Fibroblast of the aortic adventitia (primary cell): ENCODE measurements around the gene KCNJ11. TPM values are rescaled to one million over a fixed set of nuclear protein-coding genes. Genes with fewer than 3 reads are reported as not detected.

Experiments
- DNase-seq: peaks from one replicate; pipeline ENCODE4 v3.0.0-alpha.2; 2010; ENCODE audit warnings: low read depth
- H3K4me3 ChIP-seq: 2 replicates; pipeline ENCODE4 v1.5.1; 2011; ENCODE audit warnings: low read depth, mild to moderate bottlenecking, control low read depth, low read length, moderate library complexity
- CTCF ChIP-seq: IDR thresholded peaks from 2 replicates; pipeline ENCODE4 v1.5.1; 2011; ENCODE audit warnings: mild to moderate bottlenecking, low read length, control low read depth, inconsistent platforms; ENCODE audit not compliant: insufficient read depth
- total RNA-seq: library from RNA; depleted of rRNA; stranded (reverse); fragments of >200 nt; gene quantifications from 2 replicates; pipeline ENCODE4 v1.2.3, GENCODE V29; 2012; ENCODE audit warnings: low replicate concordance

KCNJ11 gene
- total RNA-seq, 1 donor: not detected

GRCh38 chr11:17386331-17387084, 2.0 kb downstream of the KCNJ11 start:
- H3K4me3 ChIP-seq: no peak overlapping the region
- peak; percentile 76 for TF ChIP-seq CTCF
- peak; percentile 46 for DNase-seq

DNA sequence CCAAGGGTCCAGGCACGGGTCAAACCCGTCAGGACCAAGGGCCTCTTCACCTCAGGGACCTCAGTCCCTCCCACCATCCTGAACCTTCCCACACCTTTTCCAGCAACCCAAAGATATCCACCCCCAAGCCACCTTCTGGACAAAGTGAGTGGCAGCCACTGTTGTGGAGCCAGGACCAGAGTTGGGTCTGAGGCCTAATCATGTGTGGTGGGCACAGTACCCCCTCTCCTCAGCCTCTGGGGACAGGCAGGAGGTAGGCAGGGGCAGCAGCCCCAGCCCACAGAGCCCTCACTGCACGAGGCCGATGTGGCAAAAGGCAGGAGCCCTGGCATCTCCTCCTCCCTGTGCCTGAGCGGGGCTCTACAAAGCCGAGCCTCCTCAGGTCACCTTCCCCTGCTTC, 2.5 kb downstream of the KCNJ11 start:
- DNase-seq: no peak
- H3K4me3 ChIP-seq: no peak overlapping the region
- TF ChIP-seq CTCF: no peak

- no peak for TF ChIP-seq CTCF
- no peak for DNase-seq
- no peak overlapping the region for H3K4me3 ChIP-seq
Measured at GRCh38 chr11:17385492-17385891, 3.0 kb downstream of the KCNJ11 start.

DNA sequence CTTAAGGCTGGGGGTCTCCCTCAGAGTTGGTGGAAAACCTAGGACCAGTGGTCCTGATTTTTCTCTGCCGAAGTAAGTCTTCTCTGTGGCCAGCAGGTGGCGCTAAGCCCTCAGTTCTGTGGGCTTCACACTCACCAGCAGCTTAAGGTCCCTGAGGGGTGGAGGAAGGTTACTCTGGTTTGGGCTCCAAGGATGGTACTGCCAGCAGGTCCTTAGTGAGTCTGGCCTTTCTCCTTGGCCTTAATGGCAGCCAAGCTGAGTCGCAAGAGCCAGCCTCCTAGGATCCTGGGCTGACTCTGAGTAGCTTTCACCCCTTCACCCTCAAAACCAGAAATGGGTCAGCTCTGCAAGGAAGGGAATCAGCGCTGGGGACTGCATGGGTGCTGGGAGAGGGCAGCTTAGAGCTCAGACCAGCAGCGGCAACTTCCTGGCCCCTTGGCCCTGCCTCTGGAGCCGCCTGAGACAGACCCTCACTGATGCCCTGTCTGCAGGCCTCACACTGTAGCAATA, 4.4 kb downstream of the KCNJ11 start:
- TF ChIP-seq CTCF: peak; percentile 92

DNA sequence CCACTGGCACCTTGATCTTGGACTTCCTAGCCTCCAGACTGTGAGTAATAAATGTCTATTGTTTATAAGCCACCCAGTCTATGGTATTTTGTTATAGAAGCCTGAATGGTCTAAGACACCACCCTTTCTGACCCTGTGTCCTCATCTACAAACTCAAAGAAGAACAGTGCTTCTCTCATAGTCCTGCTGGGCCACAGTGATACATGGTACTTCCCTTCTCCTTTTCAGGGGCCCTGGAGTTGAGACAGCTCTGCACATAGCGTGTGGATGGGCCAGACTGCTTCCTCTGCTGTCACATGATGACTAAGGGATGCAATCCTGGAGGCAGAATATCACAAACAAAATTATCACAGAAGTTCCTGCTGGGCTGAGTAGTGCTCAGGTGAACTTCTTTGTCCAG, 5.0 kb downstream of the KCNJ11 start:
- no peak for TF ChIP-seq CTCF
- no peak overlapping the region for H3K4me3 ChIP-seq
- DNase-seq: peak; percentile 13

More for the DNA sequence above, 4.4 kb downstream of the KCNJ11 start:
- H3K4me3 ChIP-seq: no peak overlapping the region
- DNase-seq: peak; percentile 87

DNA sequence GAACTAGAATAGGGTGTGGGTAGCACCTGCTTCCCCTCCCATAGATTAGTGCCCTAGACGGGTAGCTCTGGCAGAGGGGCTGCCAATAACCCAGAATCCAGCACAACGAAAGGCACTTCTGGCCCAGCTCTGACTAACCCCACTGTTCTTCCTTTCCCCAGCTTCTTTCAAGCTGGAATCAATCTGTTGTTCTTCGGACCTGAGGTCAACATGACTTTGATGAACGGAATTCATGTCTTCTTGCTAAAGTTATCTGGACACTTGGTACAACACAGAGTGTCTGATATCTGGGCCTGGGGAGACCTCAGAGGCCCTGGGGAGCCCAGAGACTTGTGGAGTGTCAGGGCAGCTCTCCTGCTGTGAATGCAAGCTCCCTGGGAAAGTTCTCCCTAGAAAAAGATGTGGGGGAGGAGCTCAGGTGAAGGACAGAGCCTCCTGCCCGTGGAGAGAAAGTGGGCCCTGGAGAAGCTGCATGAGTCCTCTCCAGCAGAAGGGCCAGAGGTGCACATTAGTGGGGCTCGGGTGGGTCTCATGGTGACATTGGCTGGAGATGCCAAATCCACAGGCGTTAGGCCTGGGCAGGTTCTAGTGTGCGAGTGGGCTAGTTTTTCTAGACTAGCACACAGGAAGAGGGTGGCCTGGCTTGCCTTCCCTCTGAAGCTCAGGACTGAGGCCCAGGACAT, 6.3 kb downstream of the KCNJ11 start:
- no peak for TF ChIP-seq CTCF
- no peak overlapping the region for H3K4me3 ChIP-seq
- DNase-seq: no peak
